Type B pancreatic cell (in vitro differentiated cells): ENCODE measurements around the gene NELL1. TPM values are rescaled to one million over a fixed set of nuclear protein-coding genes. Genes with fewer than 3 reads are reported as not detected.

Source experiments
- DNase-seq: peaks from one replicate; pipeline ENCODE4 v3.0.0; 2021; ENCODE audit warnings: mixed read lengths; ENCODE audit not compliant: unreplicated experiment; ENCODE audit errors: extremely low spot score
- H3K27ac Mint-ChIP-seq: 2 replicates; pipeline ENCODE4 v1.8.0; 2021; ENCODE audit warnings: mild to moderate bottlenecking, mixed read lengths
- H3K27me3 Mint-ChIP-seq: 2 replicates; pipeline ENCODE4 v1.8.0; 2021; ENCODE audit warnings: mixed read lengths
- H3K36me3 Mint-ChIP-seq: 2 replicates; pipeline ENCODE4 v1.8.0; 2021; ENCODE audit warnings: mixed read lengths
- H3K4me1 Mint-ChIP-seq: one replicate; pipeline ENCODE4 v1.8.0; 2021; ENCODE audit warnings: mixed read lengths; ENCODE audit not compliant: unreplicated experiment
- H3K4me3 Mint-ChIP-seq: 2 replicates; pipeline ENCODE4 v1.8.0; 2021; ENCODE audit warnings: mild to moderate bottlenecking, mixed read lengths
- H3K9me3 Mint-ChIP-seq: 2 replicates; pipeline ENCODE4 v1.8.0; 2021; ENCODE audit warnings: mixed read lengths
- CTCF ChIP-seq: fragments of 200-600 bp; sonication (generic); conservative IDR thresholded peaks from 2 replicates; pipeline ENCODE4 v1.5.0; 2021; ENCODE audit warnings: antibody characterized with exemption, mild to moderate bottlenecking
- total RNA-seq: library from RNA; stranded (reverse); gene quantifications from 2 replicates; pipeline ENCODE4 v1.2.1, GENCODE V29; 2021; ENCODE audit warnings: low replicate concordance

The NELL1 gene
- total RNA-seq, 1 donor from 2014 or later, result 16.9 TPM

GRCh38 chr11:20638074-20638473 lies 31.3 kb upstream of the NELL1 start:
- Mint-ChIP-seq H3K27me3 (no peaks in the 10 kb centered on the region), H3K4me3 (no peak overlapping the region)

GRCh38 chr11:20639688-20640087 lies 29.7 kb upstream of the NELL1 start:
- H3K4me3 Mint-ChIP-seq, result no peak overlapping the region
- no peaks in the 10 kb centered on the region for H3K36me3 Mint-ChIP-seq
- DNase-seq, result no peak
- no peaks in the 10 kb centered on the region for H3K4me1 Mint-ChIP-seq
- no peak for TF ChIP-seq CTCF
- no peaks in the 10 kb centered on the region for H3K27me3 Mint-ChIP-seq
- H3K9me3 Mint-ChIP-seq, result no peaks in the 10 kb centered on the region
- H3K27ac Mint-ChIP-seq, result no peak overlapping the region

More at GRCh38 chr11:20638074-20638473, 31.3 kb upstream of the NELL1 start:
- no peak for DNase-seq
- Mint-ChIP-seq H3K36me3 (no peaks in the 10 kb centered on the region), H3K27ac (no peak overlapping the region), H3K9me3 (no peaks in the 10 kb centered on the region), H3K4me1 (no peaks in the 10 kb centered on the region)
- TF ChIP-seq CTCF, result no peak

GRCh38 chr11:20640401-20640800 lies 29.0 kb upstream of the NELL1 start:
- H3K36me3 Mint-ChIP-seq, result no peaks in the 10 kb centered on the region
- H3K27ac Mint-ChIP-seq, result no peak overlapping the region
- H3K4me3 Mint-ChIP-seq, result no peak overlapping the region
- no peak for TF ChIP-seq CTCF
- no peaks in the 10 kb centered on the region for H3K9me3 Mint-ChIP-seq
- DNase-seq, result no peak
- H3K27me3 Mint-ChIP-seq, result peaks cover 4% of the 10 kb centered on the region
- H3K4me1 Mint-ChIP-seq, result no peaks in the 10 kb centered on the region

- no peak overlapping the region for H3K27ac Mint-ChIP-seq
- no peaks in the 10 kb centered on the region for H3K4me1 Mint-ChIP-seq
- H3K36me3 Mint-ChIP-seq, result no peaks in the 10 kb centered on the region
- peaks cover 4% of the 10 kb centered on the region for H3K27me3 Mint-ChIP-seq
- no peak for TF ChIP-seq CTCF
- no peak overlapping the region for H3K4me3 Mint-ChIP-seq
- no peaks in the 10 kb centered on the region for H3K9me3 Mint-ChIP-seq
- DNase-seq, result no peak
Observed at GRCh38 chr11:20644360-20644759, 25.0 kb upstream of the NELL1 start.

GRCh38 chr11:20647976-20648565 lies 21.3 kb upstream of the NELL1 start:
- DNase-seq, result no peak
- TF ChIP-seq CTCF, result peak; percentile 95
- H3K36me3 Mint-ChIP-seq, result no peaks in the 10 kb centered on the region
- H3K9me3 Mint-ChIP-seq, result no peaks in the 10 kb centered on the region
- no peaks in the 10 kb centered on the region for H3K4me1 Mint-ChIP-seq
- H3K4me3 Mint-ChIP-seq, result no peak overlapping the region
- no peak overlapping the region for H3K27ac Mint-ChIP-seq
- peaks cover 13% of the 10 kb centered on the region for H3K27me3 Mint-ChIP-seq
